ENCODE measurements around the gene FUT3. TPM values are rescaled to one million over a fixed set of nuclear protein-coding genes. Genes with fewer than 3 reads are reported as not detected.
A peak's percentile ranks its signal among the peaks of the same experiment; 100 is the strongest.

Gene FUT3
- total and polyA plus RNA-seq, 9 of the 15 experiments (the other 6 are each of a cell fraction or from before 2014, with no cell fraction given) = 0.09 TPM; not detected in 8

GRCh38 chr19:5889288-5889971, 38.2 kb upstream of the FUT3 start (continued):
- TF ChIP-seq NONO (IDR thresholded peaks at IDR 0.05; ENCODE audit: low read depth in 2 of 2, low read length in 1 of 2) = no peak
- TF ChIP-seq SUPT5H (IDR thresholded peaks at IDR 0.05) = 0 out of 2 replicates have a peak, but pooled peaks have one; percentile 50
- TF ChIP-seq YY1 (IDR thresholded peaks at IDR 0.05; ENCODE audit: borderline replicate concordance in 1 of 3, control insufficient read depth in 1 of 3, extremely low read depth in 1 of 3, insufficient read depth in 3 of 3, insufficient read length in 1 of 3, insufficient replicate concordance in 2 of 3, low read depth in 1 of 3, low read length in 2 of 3) = no peak
- TF ChIP-seq YBX1 (IDR thresholded peaks at IDR 0.05) = no peak
- no peak for TF ChIP-seq NFXL1 (CRISPR knock-in tag; IDR thresholded peaks at IDR 0.05)
- peak; percentile 69; the same call in 1 of the 2 replicates for TF ChIP-seq ZNF24 (IDR thresholded peaks at IDR 0.05)
- TF ChIP-seq THAP7 (CRISPR knock-in tag; IDR thresholded peaks at IDR 0.05) = no peak
- no peak for TF ChIP-seq NCOR1 (IDR thresholded peaks at IDR 0.05)
- TF ChIP-seq POLR2A (conservative IDR thresholded peaks at IDR 0.05) = 0 out of 2 replicates have a peak, but pooled peaks have one; percentile 25
- TF ChIP-seq IRF9 (tag; IDR thresholded peaks at IDR 0.05) = no peak
- TF ChIP-seq ZNF407 (IDR thresholded peaks at IDR 0.05; ENCODE audit: low read depth) = no peak
- TF ChIP-seq NFIC (IDR thresholded peaks at IDR 0.05) = 0 out of 2 replicates have a peak, but pooled peaks have one; percentile 16
- peak; percentile 45; the same call in 1 of the 2 replicates for TF ChIP-seq USF1 (CRISPR knock-in tag; IDR thresholded peaks at IDR 0.05)

Data from K562 (cell line).